ENCODE measurements around the gene RPS2.

Gene RPS2

GRCh38 chr16:1985466-1986150 lies 21.0 kb upstream of the RPS2 start:
- peak overlapping the region; percentile 93 for H3K9ac ChIP-seq (ENCODE audit: low read depth, low read length)

DNA sequence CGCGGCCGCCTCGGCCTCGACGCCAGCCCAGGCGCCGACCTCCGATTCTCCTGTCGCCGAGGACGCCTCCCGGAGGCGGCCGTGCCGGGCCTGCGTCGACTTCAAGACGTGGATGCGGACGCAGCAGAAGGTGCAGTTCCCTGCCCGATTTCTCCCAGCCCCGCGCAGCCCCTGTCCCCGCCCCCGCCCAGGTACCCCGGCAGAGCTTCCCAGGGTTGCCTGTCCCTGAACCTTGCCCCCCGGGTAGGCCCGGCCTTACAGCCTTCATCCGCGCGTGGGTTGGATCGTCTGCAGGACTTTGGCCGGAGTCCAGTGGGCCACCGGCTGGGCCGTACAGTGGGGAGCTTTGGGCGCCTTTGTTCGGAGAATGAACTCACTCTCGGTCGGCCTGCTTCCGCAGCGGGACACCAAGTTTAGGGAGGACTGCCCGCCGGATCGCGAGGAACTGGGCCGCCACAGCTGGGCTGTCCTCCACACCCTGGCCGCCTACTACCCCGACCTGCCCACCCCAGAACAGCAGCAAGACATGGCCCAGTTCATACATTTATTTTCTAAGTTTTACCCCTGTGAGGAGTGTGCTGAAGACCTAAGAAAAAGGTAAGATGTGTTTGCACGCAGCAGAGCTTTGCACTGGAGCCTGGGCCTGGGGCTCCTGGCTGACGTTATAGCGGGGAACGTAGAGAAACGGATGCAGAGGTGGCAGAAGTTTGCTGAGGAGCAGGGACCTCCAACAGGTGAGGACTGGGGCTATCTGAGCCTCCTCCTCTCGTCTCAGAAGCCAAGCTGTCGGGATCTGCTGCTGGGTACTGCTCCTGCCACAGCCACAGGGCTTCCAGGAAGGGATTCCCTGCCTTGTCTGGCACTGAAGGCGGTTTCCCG lies 20.0 kb upstream of the RPS2 start:
- Histone ChIP-seq H2AFZ (ENCODE audit: low read depth, low read length) (peak overlapping the region; percentile 99), H3K27ac (ENCODE audit: low read length) (peak overlapping the region; percentile 75), H4K20me1 (ENCODE audit: insufficient read depth, low read length) (peaks cover 4% of the 10 kb centered on the region; the same call in 1 of the 2 replicates), H3K9me3 (ENCODE audit: insufficient read depth, low read length, severe bottlenecking) (no peaks in the 10 kb centered on the region), H3K9ac (ENCODE audit: low read depth, low read length) (peak overlapping the region; percentile 93), H3K79me2 (ENCODE audit: insufficient read depth, low read length) (peaks cover 18% of the 10 kb centered on the region), H3K4me2 (ENCODE audit: insufficient read depth, low read length) (peak overlapping the region; percentile 100), H3K36me3 (ENCODE audit: insufficient read depth, low read length) (peaks cover 16% of the 10 kb centered on the region), H3K4me1 (ENCODE audit: insufficient read depth, low read length) (peaks cover 24% of the 10 kb centered on the region), H3K4me3 (ENCODE audit: low read depth in 1 of 2, low read length in 2 of 2) (peak overlapping the region; percentile 84 to 88; a peak in 3 of 4 replicates), H3K27me3 (ENCODE audit: insufficient read depth, low read length, poor library complexity) (peaks cover 14% of the 10 kb centered on the region)
- DNase-seq (no peak), ATAC-seq (ENCODE audit: insufficient read depth, low read depth) (peak; percentile 35)
- TF ChIP-seq, protein P1, sequence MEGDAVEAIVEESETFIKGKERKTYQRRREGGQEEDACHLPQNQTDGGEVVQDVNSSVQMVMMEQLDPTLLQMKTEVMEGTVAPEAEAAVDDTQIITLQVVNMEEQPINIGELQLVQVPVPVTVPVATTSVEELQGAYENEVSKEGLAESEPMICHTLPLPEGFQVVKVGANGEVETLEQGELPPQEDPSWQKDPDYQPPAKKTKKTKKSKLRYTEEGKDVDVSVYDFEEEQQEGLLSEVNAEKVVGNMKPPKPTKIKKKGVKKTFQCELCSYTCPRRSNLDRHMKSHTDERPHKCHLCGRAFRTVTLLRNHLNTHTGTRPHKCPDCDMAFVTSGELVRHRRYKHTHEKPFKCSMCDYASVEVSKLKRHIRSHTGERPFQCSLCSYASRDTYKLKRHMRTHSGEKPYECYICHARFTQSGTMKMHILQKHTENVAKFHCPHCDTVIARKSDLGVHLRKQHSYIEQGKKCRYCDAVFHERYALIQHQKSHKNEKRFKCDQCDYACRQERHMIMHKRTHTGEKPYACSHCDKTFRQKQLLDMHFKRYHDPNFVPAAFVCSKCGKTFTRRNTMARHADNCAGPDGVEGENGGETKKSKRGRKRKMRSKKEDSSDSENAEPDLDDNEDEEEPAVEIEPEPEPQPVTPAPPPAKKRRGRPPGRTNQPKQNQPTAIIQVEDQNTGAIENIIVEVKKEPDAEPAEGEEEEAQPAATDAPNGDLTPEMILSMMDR (IDR thresholded peaks at IDR 0.05; ENCODE audit: borderline replicate concordance, extremely low read depth, low read length, poor library complexity, severe bottlenecking) = no peak
- no peak for TF ChIP-seq EZH2 (IDR thresholded peaks at IDR 0.05; ENCODE audit: borderline replicate concordance, low read depth, low read length, severe bottlenecking)

More at GRCh38 chr16:1985466-1986150, 21.0 kb upstream of the RPS2 start:
- ATAC-seq (ENCODE audit: insufficient read depth, low read depth) = no peak
- peaks cover 16% of the 10 kb centered on the region for H3K36me3 ChIP-seq (ENCODE audit: insufficient read depth, low read length)
- no peak for TF ChIP-seq EZH2 (IDR thresholded peaks at IDR 0.05; ENCODE audit: borderline replicate concordance, low read depth, low read length, severe bottlenecking)
- TF ChIP-seq, protein P1 (IDR thresholded peaks at IDR 0.05; ENCODE audit: borderline replicate concordance, extremely low read depth, low read length, poor library complexity, severe bottlenecking) = no peak
- 0 out of 2 replicates have a peak, but pooled peaks cover 4% of the 10 kb centered on the region for H4K20me1 ChIP-seq (ENCODE audit: insufficient read depth, low read length)
- H3K27ac ChIP-seq (ENCODE audit: low read length) = no peak overlapping the region
- no peaks in the 10 kb centered on the region for H3K9me3 ChIP-seq (ENCODE audit: insufficient read depth, low read length, severe bottlenecking)
- DNase-seq = no peak
- H3K27me3 ChIP-seq (ENCODE audit: insufficient read depth, low read length, poor library complexity) = peaks cover 14% of the 10 kb centered on the region
- H2AFZ ChIP-seq (ENCODE audit: low read depth, low read length) = no peak overlapping the region
- H3K4me3 ChIP-seq (ENCODE audit: low read depth in 1 of 2, low read length in 2 of 2) = peak overlapping the region in 1 of 2 experiments; percentile 88; a peak in 1 of 4 replicates
- peak overlapping the region; percentile 100 for H3K4me2 ChIP-seq (ENCODE audit: insufficient read depth, low read length)
- peaks cover 24% of the 10 kb centered on the region for H3K4me1 ChIP-seq (ENCODE audit: insufficient read depth, low read length)
- peaks cover 18% of the 10 kb centered on the region for H3K79me2 ChIP-seq (ENCODE audit: insufficient read depth, low read length)

GRCh38 chr16:1983544-1984346 lies 19.1 kb upstream of the RPS2 start, which contains the start of gene GFER:
GFER (plus strand) TSS chr16:1984193; CDS start chr16:1984219, 26 bp downstream.
- Histone ChIP-seq H3K4me2 (ENCODE audit: insufficient read depth, low read length) (peak within 1 kb of the TSS; percentile 100), H3K36me3 (ENCODE audit: insufficient read depth, low read length) (peaks cover 21% of the 10 kb centered on the region), H3K27ac (ENCODE audit: low read length) (peak within 1 kb of the TSS; percentile 75), H3K9me3 (ENCODE audit: insufficient read depth, low read length, severe bottlenecking) (no peaks in the 10 kb centered on the region), H3K79me2 (ENCODE audit: insufficient read depth, low read length) (peaks cover 18% of the 10 kb centered on the region), H4K20me1 (ENCODE audit: insufficient read depth, low read length) (peaks cover 4% of the 10 kb centered on the region; the same call in 1 of the 2 replicates), H3K4me1 (ENCODE audit: insufficient read depth, low read length) (peaks cover 24% of the 10 kb centered on the region), H3K27me3 (ENCODE audit: insufficient read depth, low read length, poor library complexity) (peaks cover 14% of the 10 kb centered on the region), H3K4me3 (ENCODE audit: low read depth in 1 of 2, low read length in 2 of 2) (peak within 1 kb of the TSS; percentile 84 to 88), H2AFZ (ENCODE audit: low read depth, low read length) (peak within 1 kb of the TSS; percentile 99), H3K9ac (ENCODE audit: low read depth, low read length) (peak within 1 kb of the TSS; percentile 93)
- peak; percentile 65 for DNase-seq
- TF ChIP-seq, protein P1 (IDR thresholded peaks at IDR 0.05; ENCODE audit: borderline replicate concordance, extremely low read depth, low read length, poor library complexity, severe bottlenecking) = peak; percentile 49
- TF ChIP-seq EZH2 (IDR thresholded peaks at IDR 0.05; ENCODE audit: borderline replicate concordance, low read depth, low read length, severe bottlenecking) = peak; percentile 66
- ATAC-seq (ENCODE audit: insufficient read depth, low read depth) = peak; percentile 71
